Stimulated activated CD8-positive, alpha-beta memory T cell treated with anti-CD3 and anti-CD28 coated beads, Interleukin-4, amount 100 ng/mL, for 1 hour (primary cell): ENCODE measurements around the gene DCUN1D2.
"Not testable (repeated sequence)": the region's sequence is repeated elsewhere in the genome, so short reads cannot be mapped to it uniquely, and the experiment has no call there.

Source experiments
- DNase-seq, 2 donors: peaks; one replicate each; pipeline ENCODE4 v3.0.0-alpha.2; 2020; ENCODE audit warnings: low read depth in 2 of 2, low spot score in 1 of 2

DCUN1D2 gene

DNA sequence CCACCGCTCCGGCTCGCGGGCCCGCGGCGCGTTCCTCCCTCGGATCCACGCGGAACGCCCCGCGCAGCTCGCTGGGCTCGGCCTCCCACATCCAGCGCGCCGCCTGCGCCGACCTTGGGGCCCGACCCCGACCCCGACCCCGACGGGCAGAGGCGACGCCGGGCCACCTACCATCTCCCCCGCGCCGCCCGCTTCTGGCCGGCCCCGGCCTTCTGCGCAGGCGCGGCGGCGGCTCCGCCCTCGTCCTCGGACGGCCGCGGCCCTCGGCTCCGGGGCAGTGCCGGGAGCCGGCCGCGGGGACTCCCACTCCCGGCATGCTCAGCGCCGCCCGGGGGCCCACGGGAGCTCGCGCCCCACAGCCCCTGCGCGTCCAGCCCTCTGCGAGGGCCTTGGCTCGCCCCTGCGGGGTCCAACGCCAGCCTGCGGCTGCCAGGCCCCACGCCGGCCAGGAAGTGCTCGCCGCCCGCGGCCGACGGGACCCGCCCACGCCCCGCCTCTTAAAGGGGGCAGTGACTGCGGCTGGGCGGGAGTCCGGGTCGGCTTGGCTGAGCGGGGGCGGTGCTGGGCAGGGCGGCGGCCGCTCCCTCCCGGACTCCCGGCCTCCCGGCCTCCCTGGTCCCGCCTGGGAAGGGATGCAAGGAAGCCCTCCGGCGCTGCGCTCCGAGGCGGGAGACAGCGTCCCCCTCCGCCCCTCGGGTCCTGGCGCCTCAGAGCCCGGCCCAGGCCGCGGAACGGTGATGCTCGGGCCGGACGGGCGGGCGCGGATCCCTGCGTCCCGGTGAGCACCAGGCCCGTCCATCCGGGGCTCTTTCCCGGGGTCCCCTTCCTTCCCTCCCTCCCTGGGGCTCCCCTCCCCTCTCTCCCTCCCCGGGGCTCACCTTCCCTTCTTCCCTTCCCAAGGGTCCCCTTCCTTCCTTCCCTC lies at the start of gene DCUN1D2:
TSS of gene DCUN1D2 (minus strand) at position 216 of the 922 bp plus-strand sequence. CDS start at position 174, 42 bp downstream.
- DNase-seq: peak; percentile 47 to 55

DNA sequence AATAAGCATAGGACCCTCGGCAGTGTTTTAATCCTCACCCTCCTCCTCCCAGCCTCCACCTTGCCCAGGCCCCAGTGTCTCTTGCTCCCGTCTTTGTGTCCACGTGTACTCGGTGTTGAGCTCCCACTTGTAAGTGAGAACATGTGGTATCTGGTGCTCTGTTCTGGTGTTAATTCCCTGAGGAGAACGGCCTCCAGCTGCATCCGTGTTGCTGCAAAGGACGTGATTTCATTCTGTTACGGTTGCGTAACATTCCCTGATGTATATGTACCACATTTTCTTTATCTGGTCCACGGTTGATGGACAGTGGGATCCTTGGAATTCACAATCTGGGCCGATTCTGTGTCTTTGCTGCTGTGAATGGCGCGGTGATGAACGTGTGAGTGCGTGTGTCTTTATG lies 49.3 kb upstream of the DCUN1D2 start:
- DNase-seq: no peak

DNA sequence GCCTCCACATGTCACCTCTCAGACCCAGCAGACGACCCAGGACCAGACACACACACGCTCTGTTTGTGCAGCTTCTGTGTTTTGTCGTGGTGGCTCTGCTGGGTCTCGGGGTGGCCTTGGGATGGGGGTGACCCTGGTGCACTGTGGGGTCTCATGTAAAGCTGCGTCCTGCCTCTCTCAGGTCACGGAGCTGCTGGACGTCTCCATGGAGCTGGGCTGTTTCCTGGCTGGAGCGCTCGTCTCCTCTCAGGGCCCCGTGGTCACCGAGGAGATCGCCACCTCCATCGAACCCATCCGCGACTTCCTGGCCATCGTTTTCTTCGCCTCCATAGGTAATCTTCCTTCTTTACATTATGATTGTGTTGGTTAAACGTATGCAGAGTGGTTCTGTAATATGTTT lies 48.7 kb upstream of the DCUN1D2 start:
- DNase-seq: no peak

DNA sequence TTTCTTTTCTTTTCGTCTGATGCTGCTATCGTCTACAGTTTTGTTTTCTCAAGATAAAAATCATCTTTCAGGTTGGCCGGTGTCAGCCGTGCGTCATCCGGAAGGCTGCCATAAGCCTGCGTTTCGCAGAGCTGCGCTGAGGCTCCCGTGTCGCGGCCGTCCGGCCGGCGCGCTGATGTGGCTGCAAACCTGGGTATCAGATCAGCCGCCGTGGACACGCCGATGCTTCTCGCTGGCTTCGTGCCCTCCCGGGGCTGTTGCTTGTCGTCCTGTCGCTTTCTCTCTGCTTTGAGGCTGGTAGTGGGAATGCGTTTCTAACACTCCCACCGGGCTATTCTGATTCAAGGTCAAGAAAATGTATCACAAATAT lies 48.2 kb upstream of the DCUN1D2 start:
- no peak for DNase-seq

DNA sequence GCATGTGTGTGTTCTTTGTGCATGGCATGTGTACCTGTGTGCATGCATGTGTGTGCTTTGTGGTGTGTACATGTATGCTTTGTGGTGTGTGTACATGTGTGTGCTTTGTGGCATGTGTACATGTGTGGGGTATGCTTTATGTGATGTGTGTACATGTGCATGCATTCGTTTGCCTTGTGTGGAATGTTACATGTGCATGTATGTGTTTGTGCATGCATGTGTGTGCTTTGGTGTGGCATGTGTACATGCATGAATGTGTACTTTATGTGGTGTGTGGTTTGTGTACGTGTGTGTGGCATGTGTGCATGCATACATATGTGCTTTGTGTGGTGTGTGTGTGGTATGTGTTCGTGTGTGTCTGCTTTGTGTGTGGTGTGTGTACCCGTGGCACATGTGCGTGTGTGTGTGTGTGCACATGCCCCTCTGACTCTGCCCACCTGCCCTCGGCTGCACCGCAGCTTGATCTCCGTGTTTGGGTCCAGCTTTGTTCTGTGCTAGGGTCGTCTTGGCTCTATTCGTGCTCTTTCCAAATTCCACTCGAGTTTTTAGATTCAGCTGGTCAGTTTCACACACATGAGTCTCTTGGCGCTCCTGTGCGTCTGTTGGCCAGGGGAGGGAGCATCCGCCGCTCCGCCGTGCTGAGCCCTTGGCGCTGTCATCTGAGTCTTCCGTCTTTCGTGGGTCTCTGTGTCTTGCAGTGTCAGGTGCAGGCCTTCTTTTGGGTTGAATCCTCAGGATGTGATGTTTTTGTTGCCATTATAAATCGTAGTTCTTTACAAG lies 47.6 kb upstream of the DCUN1D2 start:
- no peak for DNase-seq

DNA sequence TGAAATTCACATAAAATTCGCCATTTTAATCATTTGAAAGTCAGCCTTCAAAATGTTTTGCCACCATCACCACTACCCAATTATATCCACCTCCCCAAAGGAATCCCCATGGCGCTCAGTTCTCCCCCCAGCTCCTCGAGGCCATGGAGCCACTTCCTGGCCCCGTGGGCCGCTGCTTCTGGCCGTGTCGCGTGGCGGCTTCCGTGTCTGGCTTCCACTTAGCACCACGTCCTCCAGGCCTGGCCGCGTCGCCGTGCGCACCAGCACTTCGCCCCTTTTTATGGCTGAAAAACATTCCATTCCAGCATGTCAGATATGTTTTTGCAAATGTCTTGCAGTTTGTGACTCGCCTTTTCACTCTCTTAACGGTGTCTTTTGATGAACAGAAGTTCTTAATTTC lies 46.7 kb upstream of the DCUN1D2 start:
- DNase-seq: no peak

DNA sequence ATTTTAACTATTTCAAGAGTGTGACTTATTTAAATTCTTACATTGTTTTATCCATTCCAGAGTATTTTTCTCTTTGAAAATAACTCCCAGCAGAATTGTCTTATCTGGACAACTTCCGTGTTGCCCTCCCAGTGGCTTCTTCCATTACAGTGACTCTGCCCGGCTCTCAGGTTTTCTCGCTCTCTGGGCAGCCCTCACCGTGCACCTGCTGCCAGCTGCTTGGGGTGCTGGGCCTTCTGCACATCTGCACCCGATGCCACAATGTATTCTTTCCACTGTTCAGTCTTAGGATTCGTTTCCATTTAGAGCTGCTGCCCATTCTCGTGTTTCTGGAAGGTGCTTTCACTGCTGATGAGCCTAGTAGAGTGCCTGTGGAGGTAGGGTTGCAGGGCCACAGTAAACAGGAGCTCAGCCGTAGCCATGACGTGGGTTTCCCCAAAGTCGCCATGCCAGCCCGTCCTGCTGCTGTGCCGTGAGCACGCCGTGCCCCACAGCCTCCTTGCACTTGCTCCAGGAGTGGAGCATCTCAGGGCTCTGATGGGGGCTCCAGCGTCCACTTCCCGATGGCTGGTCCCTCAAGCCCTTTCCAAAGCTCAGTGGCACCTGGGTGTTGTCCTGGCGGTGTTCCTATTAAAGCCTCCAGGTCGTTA lies 46.1 kb upstream of the DCUN1D2 start:
- DNase-seq: no peak

DNA sequence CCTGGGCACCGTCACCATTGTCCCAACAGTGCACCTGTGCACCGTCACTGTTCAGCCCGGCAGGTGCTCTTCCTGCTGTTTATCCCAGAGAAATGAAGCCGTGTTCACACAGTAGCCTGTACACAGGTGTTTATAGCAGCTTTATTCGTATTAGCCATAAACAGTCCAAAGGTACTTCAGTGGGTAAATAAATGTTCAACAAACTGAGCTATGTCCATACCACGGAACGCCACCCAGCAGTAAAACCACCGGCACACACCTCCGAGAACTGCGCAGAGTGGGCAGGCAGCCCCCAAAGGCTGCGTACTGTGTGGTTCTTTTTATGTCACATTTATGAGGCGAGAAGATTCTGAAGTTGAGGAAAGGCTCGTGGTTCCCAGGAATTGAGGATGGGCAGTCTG lies 44.9 kb upstream of the DCUN1D2 start:
- DNase-seq: no peak

DNA sequence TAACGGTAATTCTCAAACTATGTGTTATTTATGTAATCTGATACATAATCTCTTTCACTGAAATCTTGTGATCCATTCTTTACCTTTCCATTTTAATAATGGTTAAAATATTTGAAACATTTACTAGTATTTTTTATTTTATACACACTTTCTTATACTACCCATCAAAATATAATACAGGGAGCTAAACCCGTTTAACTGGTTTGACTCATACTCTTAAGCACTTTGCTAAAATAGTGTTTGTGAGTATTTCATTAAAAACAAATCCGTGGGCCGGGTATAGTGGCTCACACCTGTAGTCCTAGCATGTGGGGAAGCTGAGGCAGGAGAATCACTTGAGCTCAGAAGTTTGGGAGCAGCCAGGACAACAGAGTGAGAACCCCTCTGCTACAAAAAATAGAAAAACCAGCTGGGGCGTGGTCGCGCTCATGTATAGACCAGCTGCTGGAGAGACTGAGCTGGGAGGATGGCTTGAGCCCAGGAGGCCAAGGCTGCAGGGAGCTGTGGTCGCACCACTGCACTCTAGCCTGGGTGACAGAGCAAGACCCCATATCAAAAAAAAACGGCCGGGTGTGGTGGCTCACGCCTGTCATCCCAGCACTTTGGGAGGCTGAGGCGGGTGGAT lies 43.8 kb upstream of the DCUN1D2 start:
- no peak for DNase-seq

DNA sequence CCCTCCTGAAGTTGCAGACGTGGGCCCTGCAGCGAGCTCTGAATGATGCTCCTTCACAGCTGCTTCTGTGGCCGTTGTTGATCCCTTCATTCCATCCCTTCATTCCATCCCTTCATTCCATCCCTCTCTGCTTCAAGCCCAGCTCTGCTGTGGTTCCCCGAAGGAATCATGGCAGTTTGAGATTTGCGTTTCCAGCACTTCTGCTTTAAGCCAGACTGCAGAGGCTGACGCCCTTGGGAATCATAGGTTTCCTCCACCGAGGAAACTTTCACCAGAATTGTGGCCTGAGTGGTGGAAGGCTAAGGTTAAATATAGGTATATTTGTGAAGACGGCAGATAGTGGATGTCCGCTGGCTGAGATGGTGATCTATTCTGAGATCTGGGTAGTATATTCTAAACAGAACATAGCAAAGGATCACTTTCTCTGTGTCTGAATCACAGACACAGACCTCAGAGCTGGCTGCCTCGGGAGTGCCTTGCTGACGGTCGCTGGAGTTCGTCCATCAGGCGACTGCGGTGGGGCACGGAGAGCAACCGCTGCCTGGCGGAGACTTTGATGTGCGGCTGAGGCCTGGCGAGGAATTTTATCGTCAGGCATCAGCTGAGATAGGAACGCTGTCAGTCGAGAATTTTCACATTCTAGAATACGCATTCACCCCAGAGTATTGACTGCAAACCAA lies 42.8 kb upstream of the DCUN1D2 start:
- DNase-seq: no peak

DNA sequence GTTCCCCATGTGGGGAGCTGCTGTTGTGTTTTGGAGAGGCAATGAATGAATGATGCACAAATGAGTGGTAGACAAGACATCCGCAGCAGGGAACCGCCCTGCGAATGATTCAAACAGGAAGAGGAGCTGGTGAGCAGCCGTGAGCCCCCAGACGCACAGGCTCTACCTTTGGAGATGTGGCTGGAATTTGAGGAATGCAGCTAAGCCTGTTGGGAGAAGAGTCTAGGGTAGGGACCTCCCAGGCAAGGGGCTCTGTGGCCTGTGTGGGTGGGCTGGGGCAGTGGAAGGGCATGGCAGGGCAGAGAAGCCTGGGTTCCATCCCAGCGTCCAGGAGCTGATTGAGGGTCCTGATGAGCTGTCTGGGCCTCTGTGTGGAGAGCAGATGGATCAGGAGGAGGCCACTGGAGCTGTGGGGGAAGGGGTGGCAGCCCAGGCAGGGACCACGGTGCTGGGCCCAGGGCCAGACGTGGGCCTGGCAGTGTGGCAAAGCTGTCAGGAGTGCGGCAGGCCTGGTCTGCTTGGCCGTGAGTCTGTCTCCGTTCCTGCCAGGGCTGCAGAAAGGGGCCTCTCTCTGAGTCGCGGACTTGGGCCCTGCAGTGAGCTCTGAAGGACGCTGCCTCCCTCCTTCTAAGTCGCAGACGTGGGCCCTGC lies 41.8 kb upstream of the DCUN1D2 start:
- DNase-seq: no peak

DNA sequence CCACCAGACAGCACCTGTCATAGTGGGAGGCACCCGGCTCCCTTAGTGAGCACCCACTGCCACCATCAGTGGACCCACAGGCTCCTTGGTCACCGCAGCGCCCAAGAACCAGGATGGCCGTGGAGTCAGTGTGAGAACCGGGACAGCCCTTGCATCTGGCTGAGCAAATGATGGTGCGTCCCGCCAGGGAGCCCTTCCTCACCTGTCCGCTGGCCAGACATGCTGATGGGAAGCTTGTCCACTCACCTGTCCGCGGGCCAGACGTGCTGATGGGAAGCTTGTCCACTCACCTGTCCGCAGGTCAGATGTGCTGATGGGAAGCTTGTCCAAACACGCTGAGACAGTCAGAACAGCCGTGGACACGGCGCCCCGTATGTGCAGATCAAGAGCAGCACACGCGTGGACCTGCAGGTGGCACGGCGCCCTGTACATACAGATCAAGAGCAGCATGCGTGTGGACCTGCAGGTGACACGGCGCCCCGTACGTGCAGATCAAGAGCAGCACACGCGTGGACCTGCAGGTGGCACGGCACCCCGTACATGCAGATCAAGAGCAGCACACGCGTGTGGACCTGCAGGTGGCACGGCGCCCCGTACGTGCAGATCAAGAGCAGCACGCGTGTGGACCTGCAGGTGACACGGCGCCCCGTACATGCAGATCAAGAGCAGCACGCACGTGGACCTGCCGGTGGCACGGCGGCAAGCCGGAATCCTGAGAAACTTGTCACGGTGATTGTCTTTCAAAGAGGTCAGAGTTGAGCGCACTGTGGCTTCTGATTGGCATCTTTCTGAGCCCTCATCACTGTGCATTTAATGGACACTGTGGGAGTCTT lies 40.7 kb upstream of the DCUN1D2 start:
- DNase-seq: no peak

DNA sequence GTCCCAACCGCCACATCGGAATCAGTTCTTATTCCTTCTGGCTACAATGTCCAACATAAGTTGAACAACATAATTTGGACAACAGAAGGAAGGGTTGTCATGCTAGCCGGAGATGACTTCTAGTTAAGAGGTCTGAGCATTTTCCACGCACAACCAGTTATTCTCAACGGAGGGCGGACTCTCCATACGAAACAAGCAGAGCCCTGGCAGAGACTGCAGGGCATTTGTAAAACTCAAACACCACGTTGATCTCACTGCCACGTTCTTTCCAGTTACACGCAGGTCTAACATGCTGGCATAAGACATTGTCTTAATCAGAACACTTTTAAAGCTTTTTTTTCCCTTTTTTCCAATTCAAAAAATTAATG lies 38.3 kb upstream of the DCUN1D2 start:
- DNase-seq: no peak

DNA sequence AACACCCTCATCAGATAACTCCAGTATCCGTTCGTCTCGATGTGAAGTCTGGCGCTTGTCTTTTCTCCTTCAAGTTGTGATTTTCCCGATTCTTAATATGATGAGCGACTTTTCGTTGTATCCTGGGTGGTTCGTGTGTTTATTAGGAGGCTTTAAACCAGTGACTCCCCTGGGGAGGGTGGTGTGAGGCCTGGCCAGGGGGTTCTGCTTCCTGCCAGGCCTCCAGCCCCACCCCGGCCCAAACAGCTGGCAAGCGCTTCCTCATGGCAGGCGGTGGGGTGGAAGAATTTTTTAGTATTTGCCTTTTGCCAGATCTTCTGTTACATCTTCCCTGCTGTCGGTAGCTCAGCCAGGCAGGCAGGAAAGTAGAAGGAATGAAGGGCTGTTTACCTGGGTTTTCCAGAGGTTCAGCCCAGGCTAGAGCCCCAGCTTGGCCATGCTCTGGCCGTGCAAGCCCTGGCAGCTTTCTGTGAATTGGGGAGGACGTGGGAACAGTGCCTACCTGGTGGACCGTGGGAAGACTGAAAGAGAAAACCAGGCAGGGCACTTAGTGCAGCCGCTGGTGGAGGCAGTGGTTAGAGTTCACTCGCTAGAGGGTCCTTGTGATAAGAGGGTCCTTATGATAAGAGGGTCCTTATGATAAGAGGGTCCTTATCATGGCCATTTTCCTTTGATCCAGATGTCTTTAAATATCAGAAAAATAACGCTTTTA lies 37.7 kb upstream of the DCUN1D2 start:
- no peak for DNase-seq

DNA sequence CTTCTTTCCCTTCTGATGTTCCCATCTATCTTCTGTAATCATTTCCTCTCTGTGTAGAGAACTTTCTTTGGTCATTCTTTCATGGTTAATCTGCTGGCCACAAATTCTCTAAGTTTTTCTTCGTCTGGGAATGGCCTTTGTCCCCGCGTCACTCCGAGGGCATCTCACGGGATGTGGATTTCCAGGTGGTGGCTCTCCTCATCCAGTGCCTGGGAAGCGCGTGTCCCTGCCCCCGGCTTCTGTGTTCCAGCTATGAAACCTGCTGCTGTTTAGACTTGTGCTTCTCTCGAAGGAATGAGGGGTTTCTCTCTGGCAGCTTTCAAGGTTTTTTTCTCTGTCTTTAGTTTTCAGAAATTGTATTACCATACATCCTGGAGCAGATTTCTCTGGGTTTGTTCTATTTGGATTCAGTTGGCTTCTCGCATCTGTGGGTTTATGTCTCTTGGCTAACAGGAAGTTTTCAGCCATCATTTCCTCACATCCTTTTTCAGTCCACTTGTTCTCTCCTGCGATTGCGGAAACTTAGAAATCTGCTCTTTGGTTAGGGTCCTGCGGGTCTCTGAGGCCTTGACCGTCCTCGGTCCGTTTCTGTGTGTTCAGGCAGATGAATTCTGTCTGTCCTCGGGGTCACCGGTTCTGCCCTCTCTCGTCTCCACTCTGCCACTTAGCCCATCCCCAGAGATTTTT lies 36.9 kb upstream of the DCUN1D2 start:
- DNase-seq: no peak

DNA sequence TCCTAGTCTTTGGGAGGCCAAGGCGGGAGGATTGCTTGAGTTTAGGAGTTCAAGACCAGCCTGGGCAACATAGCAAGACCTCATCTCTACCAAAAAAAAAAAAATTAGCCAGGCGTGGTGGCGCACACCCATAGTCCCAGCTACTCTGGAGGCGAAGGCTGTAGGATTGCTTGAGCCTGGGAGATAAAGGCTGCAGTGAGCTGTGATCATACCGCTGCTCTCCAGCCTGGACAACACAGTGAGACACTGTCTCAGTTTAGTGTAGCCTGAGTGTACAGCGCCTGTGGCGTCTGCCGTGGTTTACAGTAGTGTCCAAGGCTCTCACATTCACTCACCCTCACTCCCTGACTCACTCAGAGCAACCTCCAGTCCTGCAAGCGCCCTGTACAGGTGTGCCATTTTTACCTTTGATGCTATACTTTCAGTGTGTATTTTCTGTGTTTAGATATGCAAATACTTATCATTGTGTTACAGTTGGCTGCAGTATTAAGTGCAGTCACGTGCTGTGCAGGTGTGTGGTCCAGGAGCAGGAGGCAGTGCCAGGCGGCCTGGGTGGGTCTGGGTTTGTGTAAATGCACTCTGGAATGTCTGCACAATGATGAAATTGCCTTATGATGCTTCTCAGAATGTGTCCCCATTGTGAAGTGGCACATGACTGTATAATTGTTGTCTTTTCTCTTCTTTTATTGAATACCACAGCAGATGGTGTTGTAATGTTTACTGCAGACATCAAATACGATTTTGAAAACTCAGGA lies 36.1 kb upstream of the DCUN1D2 start:
- DNase-seq: no peak

DNA sequence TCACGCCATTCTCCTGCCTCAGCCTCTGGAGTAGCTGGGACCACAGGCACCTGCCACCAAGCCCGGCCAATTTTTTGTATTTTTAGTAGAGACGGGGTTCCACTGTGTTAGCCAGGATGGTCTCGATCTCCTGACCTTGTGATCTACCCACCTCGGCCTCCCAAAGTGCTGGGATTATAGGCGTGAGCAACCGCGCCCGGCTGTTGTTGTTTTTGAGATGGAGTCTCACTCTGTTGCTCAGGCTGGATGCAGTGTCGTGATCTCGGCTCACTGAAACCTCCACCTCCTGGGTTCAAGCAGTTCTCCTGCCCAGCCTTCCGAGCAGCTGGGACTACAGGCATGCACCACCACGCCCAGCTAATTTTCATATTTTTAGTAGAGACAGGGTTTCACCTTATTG lies 31.9 kb upstream of the DCUN1D2 start:
- DNase-seq: not testable (repeated sequence)

DNA sequence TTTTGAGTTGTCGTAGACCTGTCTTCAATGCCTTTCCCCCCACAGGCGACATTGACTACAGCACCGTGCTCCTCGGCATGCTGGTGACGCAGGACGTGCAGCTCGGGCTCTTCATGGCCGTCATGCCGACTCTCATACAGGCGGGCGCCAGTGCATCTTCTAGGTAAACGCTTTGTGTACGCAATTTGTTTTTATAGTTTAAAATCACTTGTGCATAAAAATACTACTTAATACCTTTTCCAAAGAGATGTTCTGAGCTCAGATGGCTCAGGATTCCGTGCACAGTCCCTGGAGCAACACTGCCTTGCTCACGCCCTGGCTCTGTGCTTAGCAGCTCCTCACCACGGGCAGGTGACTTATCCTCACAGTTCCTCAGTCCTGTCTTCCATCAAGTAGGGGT lies 30.1 kb upstream of the DCUN1D2 start:
- DNase-seq: no peak
